ENCODE data around the gene SLC11A1. TPM values are rescaled to one million over a fixed set of nuclear protein-coding genes. Genes with fewer than 3 reads are reported as not detected.
A peak's percentile ranks its signal among the peaks of the same experiment; 100 is the strongest.

SLC11A1 gene
- total and polyA plus RNA-seq, 8 donors = 4.2 to 20.4 (median 8.9) TPM; not detected in 1

GRCh38 chr2:218405746-218406208 is 23.7 kb downstream of the SLC11A1 start:
- H3K4me1 ChIP-seq = peaks cover 57 to 71% (median 70%) of the 10 kb centered on the region in 4 donors
- no peak for TF ChIP-seq POLR2A (IDR thresholded peaks at IDR 0.05)
- peak in 1 of 3 donors; percentile 10 for TF ChIP-seq POLR2AphosphoS5 (IDR thresholded peaks at IDR 0.05)
- TF ChIP-seq CTCF (IDR thresholded peaks at IDR 0.05) = no peak
- H3K27ac ChIP-seq = peak overlapping the region; percentile 73 to 100 (median 90)
- peaks cover 35 to 44% (median 41%) of the 10 kb centered on the region in 4 donors for H3K36me3 ChIP-seq
- H3K4me3 ChIP-seq = peak overlapping the region; percentile 39 to 52 (median 44)
- no peak for DNase-seq
- H3K9me3 ChIP-seq = no peaks in the 10 kb centered on the region
- WGBS, 5 donors = 1 to 4% (median 3%) methylated on average over 11 to 15 of the region's 15 CpGs
- no peaks in the 10 kb centered on the region for H3K27me3 ChIP-seq
- intact Hi-C loops (cut with DNase I; ENCODE audit: low total_unique reads) = no loop called here

GRCh38 chr2:218406209-218406948 is 24.3 kb downstream of the SLC11A1 start:
- peaks cover 35 to 42% (median 40%) of the 10 kb centered on the region in 4 donors for H3K36me3 ChIP-seq

GRCh38 chr2:218406949-218407618 is 25.0 kb downstream of the SLC11A1 start:
- Histone ChIP-seq H3K9me3 (no peaks in the 10 kb centered on the region), H3K27ac (peak overlapping the region; percentile 86 to 100 (median 90)), H3K36me3 (peaks cover 30 to 35% (median 33%) of the 10 kb centered on the region in 4 donors), H3K27me3 (no peaks in the 10 kb centered on the region), H3K4me3 (peak overlapping the region; percentile 43 to 52 (median 44)), H3K4me1 (peaks cover 46 to 58% (median 57%) of the 10 kb centered on the region in 4 donors)
- WGBS, 5 donors = 1 to 3% (median 2%) methylated on average over 13 of the region's 13 CpGs
- DNase-seq = peak; percentile 77 to 82
- intact Hi-C loops (cut with DNase I; ENCODE audit: low total_unique reads) = no loop called here
- TF ChIP-seq CTCF (IDR thresholded peaks at IDR 0.05) = no peak
- TF ChIP-seq POLR2AphosphoS5 (IDR thresholded peaks at IDR 0.05) = peak in 2 of 3 donors; percentile 81 to 89
- TF ChIP-seq EP300 (IDR thresholded peaks at IDR 0.05) = no peak
- TF ChIP-seq POLR2A (IDR thresholded peaks at IDR 0.05) = no peak

More at GRCh38 chr2:218406209-218406948, 24.3 kb downstream of the SLC11A1 start:
- peak overlapping the region; percentile 86 to 100 (median 90) for H3K27ac ChIP-seq
- intact Hi-C loops (cut with DNase I; ENCODE audit: low total_unique reads) = no loop called here
- TF ChIP-seq CTCF (IDR thresholded peaks at IDR 0.05) (peak in 5 of 7 experiments; percentile 74 to 84 (median 79)), POLR2AphosphoS5 (IDR thresholded peaks at IDR 0.05) (peak; percentile 55 to 91 (median 78)), POLR2A (IDR thresholded peaks at IDR 0.05) (peak in 1 of 4 donors; percentile 9), EP300 (IDR thresholded peaks at IDR 0.05) (no peak)
- H3K4me1 ChIP-seq = peaks cover 53 to 65% (median 64%) of the 10 kb centered on the region in 4 donors
- H3K4me3 ChIP-seq = peak overlapping the region; percentile 43 to 52 (median 44)
- no peaks in the 10 kb centered on the region for H3K9me3 ChIP-seq
- DNase-seq = peak; percentile 97 to 98
- WGBS, 5 donors = 0 to 2% (median 0%) methylated on average over 28 to 56 of the region's 56 CpGs
- no peaks in the 10 kb centered on the region for H3K27me3 ChIP-seq

- whole genome bisulfite sequencing, 5 donors = 69 to 75% (median 74%) methylated on average over 8 of the region's 8 CpGs
- Histone ChIP-seq H3K27ac (peak overlapping the region in 4 of 5 donors; percentile 88 to 100 (median 95)), H3K4me1 (peaks cover 40 to 52% (median 51%) of the 10 kb centered on the region in 4 donors), H3K36me3 (peaks cover 24 to 29% (median 27%) of the 10 kb centered on the region in 4 donors), H3K27me3 (no peaks in the 10 kb centered on the region), H3K9me3 (no peaks in the 10 kb centered on the region), H3K4me3 (peak overlapping the region in 1 of 4 donors; percentile 44)
- DNase-seq = peak in 1 of 2 donors; percentile 43
- TF ChIP-seq CTCF (IDR thresholded peaks at IDR 0.05) (no peak), EP300 (IDR thresholded peaks at IDR 0.05) (no peak), POLR2AphosphoS5 (IDR thresholded peaks at IDR 0.05) (no peak), POLR2A (IDR thresholded peaks at IDR 0.05) (no peak)
- intact Hi-C loops (cut with DNase I; ENCODE audit: low total_unique reads) = no loop called here
These were observed 25.6 kb downstream of the SLC11A1 start for GRCh38 chr2:218407717-218408116.

All from stomach (tissue), 9 donors.